ENCODE measurements around the gene CADPS.
"Not testable (repeated sequence)": the region's sequence is repeated elsewhere in the genome, so short reads cannot be mapped to it uniquely, and the experiment has no call there.

DNA sequence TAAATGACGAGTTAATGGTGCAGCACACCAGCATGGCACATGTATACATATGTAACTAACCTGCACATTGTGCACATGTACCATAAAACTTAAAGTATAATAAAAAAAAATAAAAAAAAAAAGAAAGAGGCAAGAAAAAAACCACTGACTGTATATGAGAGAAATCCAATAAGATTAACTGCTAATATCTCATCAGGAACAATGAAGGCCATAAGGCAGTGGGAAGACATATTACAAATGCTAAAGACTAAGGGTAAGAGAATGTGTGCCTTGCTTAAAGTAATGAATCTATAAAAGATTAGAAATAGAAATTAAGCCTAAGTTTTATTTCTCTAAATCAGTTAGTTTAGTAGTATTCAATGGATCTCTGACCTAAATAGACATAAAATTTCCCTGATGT is 294.7 kb downstream of the CADPS start:
- TF ChIP-seq, protein P1, sequence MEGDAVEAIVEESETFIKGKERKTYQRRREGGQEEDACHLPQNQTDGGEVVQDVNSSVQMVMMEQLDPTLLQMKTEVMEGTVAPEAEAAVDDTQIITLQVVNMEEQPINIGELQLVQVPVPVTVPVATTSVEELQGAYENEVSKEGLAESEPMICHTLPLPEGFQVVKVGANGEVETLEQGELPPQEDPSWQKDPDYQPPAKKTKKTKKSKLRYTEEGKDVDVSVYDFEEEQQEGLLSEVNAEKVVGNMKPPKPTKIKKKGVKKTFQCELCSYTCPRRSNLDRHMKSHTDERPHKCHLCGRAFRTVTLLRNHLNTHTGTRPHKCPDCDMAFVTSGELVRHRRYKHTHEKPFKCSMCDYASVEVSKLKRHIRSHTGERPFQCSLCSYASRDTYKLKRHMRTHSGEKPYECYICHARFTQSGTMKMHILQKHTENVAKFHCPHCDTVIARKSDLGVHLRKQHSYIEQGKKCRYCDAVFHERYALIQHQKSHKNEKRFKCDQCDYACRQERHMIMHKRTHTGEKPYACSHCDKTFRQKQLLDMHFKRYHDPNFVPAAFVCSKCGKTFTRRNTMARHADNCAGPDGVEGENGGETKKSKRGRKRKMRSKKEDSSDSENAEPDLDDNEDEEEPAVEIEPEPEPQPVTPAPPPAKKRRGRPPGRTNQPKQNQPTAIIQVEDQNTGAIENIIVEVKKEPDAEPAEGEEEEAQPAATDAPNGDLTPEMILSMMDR (IDR thresholded peaks at IDR 0.05; ENCODE audit: insufficient read depth, low read length), result not testable (repeated sequence)
- TF ChIP-seq POLR2AphosphoS5 (IDR thresholded peaks at IDR 0.05; ENCODE audit: low read depth); GABPA (IDR thresholded peaks at IDR 0.05; ENCODE audit: low read depth); SPI1 (IDR thresholded peaks at IDR 0.05; ENCODE audit: borderline replicate concordance, low read depth): not testable (repeated sequence)
- TF ChIP-seq, protein P2, sequence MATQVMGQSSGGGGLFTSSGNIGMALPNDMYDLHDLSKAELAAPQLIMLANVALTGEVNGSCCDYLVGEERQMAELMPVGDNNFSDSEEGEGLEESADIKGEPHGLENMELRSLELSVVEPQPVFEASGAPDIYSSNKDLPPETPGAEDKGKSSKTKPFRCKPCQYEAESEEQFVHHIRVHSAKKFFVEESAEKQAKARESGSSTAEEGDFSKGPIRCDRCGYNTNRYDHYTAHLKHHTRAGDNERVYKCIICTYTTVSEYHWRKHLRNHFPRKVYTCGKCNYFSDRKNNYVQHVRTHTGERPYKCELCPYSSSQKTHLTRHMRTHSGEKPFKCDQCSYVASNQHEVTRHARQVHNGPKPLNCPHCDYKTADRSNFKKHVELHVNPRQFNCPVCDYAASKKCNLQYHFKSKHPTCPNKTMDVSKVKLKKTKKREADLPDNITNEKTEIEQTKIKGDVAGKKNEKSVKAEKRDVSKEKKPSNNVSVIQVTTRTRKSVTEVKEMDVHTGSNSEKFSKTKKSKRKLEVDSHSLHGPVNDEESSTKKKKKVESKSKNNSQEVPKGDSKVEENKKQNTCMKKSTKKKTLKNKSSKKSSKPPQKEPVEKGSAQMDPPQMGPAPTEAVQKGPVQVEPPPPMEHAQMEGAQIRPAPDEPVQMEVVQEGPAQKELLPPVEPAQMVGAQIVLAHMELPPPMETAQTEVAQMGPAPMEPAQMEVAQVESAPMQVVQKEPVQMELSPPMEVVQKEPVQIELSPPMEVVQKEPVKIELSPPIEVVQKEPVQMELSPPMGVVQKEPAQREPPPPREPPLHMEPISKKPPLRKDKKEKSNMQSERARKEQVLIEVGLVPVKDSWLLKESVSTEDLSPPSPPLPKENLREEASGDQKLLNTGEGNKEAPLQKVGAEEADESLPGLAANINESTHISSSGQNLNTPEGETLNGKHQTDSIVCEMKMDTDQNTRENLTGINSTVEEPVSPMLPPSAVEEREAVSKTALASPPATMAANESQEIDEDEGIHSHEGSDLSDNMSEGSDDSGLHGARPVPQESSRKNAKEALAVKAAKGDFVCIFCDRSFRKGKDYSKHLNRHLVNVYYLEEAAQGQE (IDR thresholded peaks at IDR 0.05; ENCODE audit: insufficient replicate concordance, low read depth), result not testable (repeated sequence)
